Keratinocyte (primary cell): ENCODE measurements around the gene RTN4IP1. TPM values are rescaled to one million over a fixed set of nuclear protein-coding genes. Genes with fewer than 3 reads are reported as not detected.
A peak's percentile ranks its signal among the peaks of the same experiment; 100 is the strongest.

ENCODE experiments used
- DNase-seq: peaks from one replicate; pipeline ENCODE4 v3.0.0-alpha.2; 2011; ENCODE audit warnings: low read depth, missing footprints, low spot score
- FAIRE-seq: peaks from 2 replicates; lab custom pipeline; 2011; peaks lifted over from hg19 to GRCh38; lab: Jason Lieb, UNC
- H2AFZ ChIP-seq: 2 replicates; pipeline ENCODE4 v1.6.0; 2012; ENCODE audit warnings: low read length, control low read depth, inconsistent platforms; ENCODE audit not compliant: control insufficient read depth
- H3K27ac ChIP-seq: 2 replicates; pipeline ENCODE4 v1.5.1; 2011; ENCODE audit warnings: low read length; ENCODE audit not compliant: control insufficient read depth, insufficient read depth
- H3K27me3 ChIP-seq: 3 replicates; pipeline ENCODE4 v1.6.0; 2011; ENCODE audit warnings: low read length; ENCODE audit not compliant: control insufficient read depth, insufficient read depth; ENCODE audit errors: extremely low read depth
- H3K36me3 ChIP-seq, 2 experiments: 2 replicates in 1 of 2; 3 replicates in 1 of 2; pipeline ENCODE4 v1.5.1; 2011; ENCODE audit warnings: low read length in 2 of 2, mild to moderate bottlenecking in 1 of 2; ENCODE audit not compliant: control insufficient read depth in 2 of 2, insufficient read depth in 2 of 2; ENCODE audit errors: extremely low read depth in 1 of 2
- H3K4me1 ChIP-seq: 3 replicates; pipeline ENCODE4 v1.5.1; 2011; ENCODE audit warnings: low read length; ENCODE audit not compliant: control insufficient read depth, insufficient read depth; ENCODE audit errors: extremely low read depth
- H3K4me2 ChIP-seq: 3 replicates; pipeline ENCODE4 v1.6.0; 2011; ENCODE audit warnings: low read depth, low read length; ENCODE audit not compliant: control insufficient read depth, insufficient read depth; ENCODE audit errors: extremely low read depth
- H3K4me3 ChIP-seq, 3 experiments: fragments of 200-600 bp in 1 of 3; sonication (generic) in 1 of 3; 2 replicates in 2 of 3; 3 replicates in 1 of 3; pipeline ENCODE4 v1.5.1; 2011 to 2016; ENCODE audit warnings: low read length in 3 of 3, mild to moderate bottlenecking in 3 of 3, control low read depth in 2 of 3, inconsistent platforms in 1 of 3, low read depth in 1 of 3, mixed read lengths in 1 of 3, mixed run types in 1 of 3, moderate library complexity in 1 of 3; ENCODE audit not compliant: control insufficient read depth in 2 of 3, insufficient read depth in 2 of 3; ENCODE audit errors: extremely low read depth in 1 of 3
- H3K79me2 ChIP-seq: 2 replicates; pipeline ENCODE4 v1.6.0; 2012; ENCODE audit warnings: low read length; ENCODE audit not compliant: control insufficient read depth, insufficient read depth
- H3K9ac ChIP-seq: 3 replicates; pipeline ENCODE4 v1.6.0; 2011; ENCODE audit warnings: low read length; ENCODE audit not compliant: control insufficient read depth, insufficient read depth; ENCODE audit errors: extremely low read depth
- H3K9me1 ChIP-seq: 3 replicates; pipeline ENCODE4 v1.6.0; 2011; ENCODE audit warnings: low read length; ENCODE audit not compliant: control insufficient read depth, insufficient read depth; ENCODE audit errors: extremely low read depth
- H3K9me3 ChIP-seq: 2 replicates; pipeline ENCODE4 v1.5.1; 2012; ENCODE audit warnings: low read depth, low read length; ENCODE audit not compliant: control insufficient read depth
- H4K20me1 ChIP-seq: 3 replicates; pipeline ENCODE4 v1.6.0; 2011; ENCODE audit warnings: low read length; ENCODE audit not compliant: control insufficient read depth, insufficient read depth; ENCODE audit errors: extremely low read depth
- EZH2 ChIP-seq: IDR thresholded peaks from one replicate; pipeline ENCODE4 v1.6.1; 2012; ENCODE audit warnings: inconsistent platforms, mild to moderate bottlenecking, low read length, moderate library complexity
- dilution Hi-C: fragments of 300-500 bp; cut with MboI; formaldehyde crosslinking; loops from one replicate; pipeline ENCODE4 v1.7.0; 2020; ENCODE audit warnings: low sequenced_read_pairs; ENCODE audit not compliant: extremely low pct_ligation_motif_present
- polyA plus RNA-seq, 5 experiments: library from polyadenylated mRNA; depleted of rRNA in 3 of 5; stranded (reverse) in 3 of 5; stranded (forward) in 1 of 5; unstranded in 1 of 5; fragments of >200 nt; gene quantifications; 1 replicate in 1 of 5; 2 replicates in 3 of 5; 3 replicates in 1 of 5; pipeline versions ENCODE4 v1.2.1 to v1.2.3, GENCODE V29; 2011 to 2012; ENCODE audit warnings: missing spikeins in 2 of 5, low read depth in 1 of 5, low replicate concordance in 1 of 5
- TF ChIP-seq, protein P1 (sequence below), 3 experiments: IDR thresholded peaks in 1 of 3; conservative IDR thresholded peaks in 1 of 3; optimal IDR thresholded peaks in 1 of 3; 2 replicates in 2 of 3; 3 replicates in 1 of 3; pipeline versions ENCODE3 to v1.5.1; 2011; ENCODE audit warnings: low read length in 3 of 3, mild to moderate bottlenecking in 3 of 3, moderate library complexity in 2 of 3, control low read depth in 1 of 3, inconsistent platforms in 1 of 3; ENCODE audit not compliant: insufficient read depth in 2 of 3; ENCODE audit errors: extremely low read depth in 1 of 3

The RTN4IP1 gene
- polyA plus RNA-seq, 1 donor (not counting 4 experiments of a cell fraction or from before 2014, with no cell fraction given) = 8.0 TPM

GRCh38 chr6:106535012-106535411 is 94.3 kb downstream of the RTN4IP1 start:
- no peaks in the 10 kb centered on the region for H3K9me1 ChIP-seq
- dilution Hi-C loops = no loop called here
- peaks cover 44% of the 10 kb centered on the region for H3K4me1 ChIP-seq
- no peaks in the 10 kb centered on the region for H3K9me3 ChIP-seq
- FAIRE-seq (no peak), DNase-seq (no peak)
- no peak overlapping the region for H3K9ac ChIP-seq
- no peak overlapping the region for H3K4me3 ChIP-seq
- H3K27me3 ChIP-seq = no peaks in the 10 kb centered on the region
- peak overlapping the region; percentile 59 for H3K27ac ChIP-seq
- peaks cover 2 to 53% of the 10 kb centered on the region in 2 experiments for H3K36me3 ChIP-seq
- H3K4me2 ChIP-seq = peak overlapping the region; percentile 28
- peaks cover 36% of the 10 kb centered on the region for H3K79me2 ChIP-seq
- no peak overlapping the region for H2AFZ ChIP-seq
- TF ChIP-seq, protein P1, sequence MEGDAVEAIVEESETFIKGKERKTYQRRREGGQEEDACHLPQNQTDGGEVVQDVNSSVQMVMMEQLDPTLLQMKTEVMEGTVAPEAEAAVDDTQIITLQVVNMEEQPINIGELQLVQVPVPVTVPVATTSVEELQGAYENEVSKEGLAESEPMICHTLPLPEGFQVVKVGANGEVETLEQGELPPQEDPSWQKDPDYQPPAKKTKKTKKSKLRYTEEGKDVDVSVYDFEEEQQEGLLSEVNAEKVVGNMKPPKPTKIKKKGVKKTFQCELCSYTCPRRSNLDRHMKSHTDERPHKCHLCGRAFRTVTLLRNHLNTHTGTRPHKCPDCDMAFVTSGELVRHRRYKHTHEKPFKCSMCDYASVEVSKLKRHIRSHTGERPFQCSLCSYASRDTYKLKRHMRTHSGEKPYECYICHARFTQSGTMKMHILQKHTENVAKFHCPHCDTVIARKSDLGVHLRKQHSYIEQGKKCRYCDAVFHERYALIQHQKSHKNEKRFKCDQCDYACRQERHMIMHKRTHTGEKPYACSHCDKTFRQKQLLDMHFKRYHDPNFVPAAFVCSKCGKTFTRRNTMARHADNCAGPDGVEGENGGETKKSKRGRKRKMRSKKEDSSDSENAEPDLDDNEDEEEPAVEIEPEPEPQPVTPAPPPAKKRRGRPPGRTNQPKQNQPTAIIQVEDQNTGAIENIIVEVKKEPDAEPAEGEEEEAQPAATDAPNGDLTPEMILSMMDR (optimal IDR thresholded peaks at IDR 0.05 in 1 of 3, IDR thresholded peaks at IDR 0.05 in 1 of 3, conservative IDR thresholded peaks at IDR 0.05 in 1 of 3; ENCODE audit: extremely low read depth in 1 of 3, insufficient read depth in 2 of 3, low read length in 3 of 3) = no peak
- no peak for TF ChIP-seq EZH2
- H4K20me1 ChIP-seq = no peaks in the 10 kb centered on the region

DNA sequence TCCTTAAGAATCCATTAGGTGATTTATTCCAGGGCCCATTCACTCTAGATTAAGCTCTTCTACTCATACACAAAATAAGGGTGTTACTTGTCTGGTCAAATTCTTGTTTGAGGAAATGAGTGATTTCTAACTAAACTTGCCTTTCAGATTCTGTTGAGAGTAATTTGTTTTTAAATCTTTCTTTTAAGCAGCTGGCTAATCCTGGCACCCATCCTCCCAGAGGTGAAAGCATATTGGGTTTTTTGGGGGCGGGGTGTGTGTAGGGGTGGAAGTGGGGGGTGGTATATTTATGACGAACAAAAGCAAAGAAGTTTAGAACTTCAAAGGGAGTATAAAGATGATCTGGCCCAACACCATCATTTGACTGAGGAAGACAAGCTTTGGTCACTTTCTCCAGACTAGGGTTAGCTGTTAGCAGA is 94.7 kb downstream of the RTN4IP1 start:
- H3K27ac ChIP-seq = peak overlapping the region; percentile 59
- DNase-seq (no peak), FAIRE-seq (peak; percentile 61)
- H3K4me1 ChIP-seq = peaks cover 48% of the 10 kb centered on the region
- dilution Hi-C loops = no loop called here
- no peaks in the 10 kb centered on the region for H3K9me1 ChIP-seq
- H2AFZ ChIP-seq = no peak overlapping the region
- H3K79me2 ChIP-seq = peaks cover 41% of the 10 kb centered on the region
- peaks cover 3 to 52% of the 10 kb centered on the region in 2 experiments for H3K36me3 ChIP-seq
- H3K4me3 ChIP-seq = peak overlapping the region in 1 of 3 experiments; percentile 30
- H4K20me1 ChIP-seq = no peaks in the 10 kb centered on the region
- H3K27me3 ChIP-seq = no peaks in the 10 kb centered on the region
- H3K9me3 ChIP-seq = no peaks in the 10 kb centered on the region
- peak overlapping the region; percentile 23 for H3K9ac ChIP-seq
- TF ChIP-seq, protein P1 (optimal IDR thresholded peaks at IDR 0.05 in 1 of 3, IDR thresholded peaks at IDR 0.05 in 1 of 3, conservative IDR thresholded peaks at IDR 0.05 in 1 of 3; ENCODE audit: extremely low read depth in 1 of 3, insufficient read depth in 2 of 3, low read length in 3 of 3) = no peak
- no peak for TF ChIP-seq EZH2
- H3K4me2 ChIP-seq = peak overlapping the region; percentile 28
